Mesodermal cell (in vitro differentiated cells): Measurements from ENCODE around the gene TSACC.

Source experiments
- H3K27ac ChIP-seq: 2 replicates; pipeline ENCODE4 v1.7.0; 2013; ENCODE audit warnings: mild to moderate bottlenecking, low read depth, low read length, moderate library complexity; ENCODE audit not compliant: severe bottlenecking
- H3K36me3 ChIP-seq: 2 replicates; pipeline ENCODE4 v1.7.1; 2013; ENCODE audit warnings: mild to moderate bottlenecking, low read length, moderate library complexity; ENCODE audit not compliant: control insufficient read depth, insufficient read depth
- H3K4me1 ChIP-seq: one replicate; pipeline ENCODE4 v1.7.1; 2013; ENCODE audit warnings: mild to moderate bottlenecking, low read length; ENCODE audit not compliant: insufficient read depth, control insufficient read depth, poor library complexity, severe bottlenecking
- H3K4me3 ChIP-seq: 2 replicates; pipeline ENCODE4 v1.7.0; 2013; ENCODE audit warnings: low read length, control low read depth, mild to moderate bottlenecking; ENCODE audit not compliant: insufficient read depth, poor library complexity, severe bottlenecking; ENCODE audit errors: extremely low read depth
- H3K9me3 ChIP-seq: 2 replicates; pipeline ENCODE4 v1.7.1; 2013; ENCODE audit warnings: mild to moderate bottlenecking, low read length, moderate library complexity; ENCODE audit not compliant: control insufficient read depth
- WGBS, 2 experiments: methylation state at CpG; one replicate each; pipeline ENCODE4 v1.1.5; 2013; ENCODE audit warnings: missing lambda C conversion rate in 2 of 2; ENCODE audit not compliant: insufficient coverage in 2 of 2; 5-methylcytosine and 5-hydroxymethylcytosine counted together

The TSACC gene

GRCh38 chr1:156394835-156395461 lies 56.6 kb downstream of the TSACC start:
- no peak overlapping the region for H3K27ac ChIP-seq
- H3K9me3 ChIP-seq, result no peaks in the 10 kb centered on the region
- H3K4me1 ChIP-seq, result peaks cover 18% of the 10 kb centered on the region
- no peak overlapping the region for H3K4me3 ChIP-seq
- no peaks in the 10 kb centered on the region for H3K36me3 ChIP-seq
- 89 to 91% methylated on average over 13 to 15 of the region's 16 CpGs for WGBS, 2 experiments
